HG02678 (cell line): Measurements from ENCODE around the gene GATC.

Experiments used
- ATAC-seq: cut with Tn5 transposase; IDR thresholded peaks from one replicate; pipeline ENCODE4 v1.9.1; 2021; ENCODE audit warnings: mild to moderate bottlenecking, moderate library complexity; ENCODE audit not compliant: unreplicated experiment

GATC gene, protein sequence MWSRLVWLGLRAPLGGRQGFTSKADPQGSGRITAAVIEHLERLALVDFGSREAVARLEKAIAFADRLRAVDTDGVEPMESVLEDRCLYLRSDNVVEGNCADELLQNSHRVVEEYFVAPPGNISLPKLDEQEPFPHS

DNA sequence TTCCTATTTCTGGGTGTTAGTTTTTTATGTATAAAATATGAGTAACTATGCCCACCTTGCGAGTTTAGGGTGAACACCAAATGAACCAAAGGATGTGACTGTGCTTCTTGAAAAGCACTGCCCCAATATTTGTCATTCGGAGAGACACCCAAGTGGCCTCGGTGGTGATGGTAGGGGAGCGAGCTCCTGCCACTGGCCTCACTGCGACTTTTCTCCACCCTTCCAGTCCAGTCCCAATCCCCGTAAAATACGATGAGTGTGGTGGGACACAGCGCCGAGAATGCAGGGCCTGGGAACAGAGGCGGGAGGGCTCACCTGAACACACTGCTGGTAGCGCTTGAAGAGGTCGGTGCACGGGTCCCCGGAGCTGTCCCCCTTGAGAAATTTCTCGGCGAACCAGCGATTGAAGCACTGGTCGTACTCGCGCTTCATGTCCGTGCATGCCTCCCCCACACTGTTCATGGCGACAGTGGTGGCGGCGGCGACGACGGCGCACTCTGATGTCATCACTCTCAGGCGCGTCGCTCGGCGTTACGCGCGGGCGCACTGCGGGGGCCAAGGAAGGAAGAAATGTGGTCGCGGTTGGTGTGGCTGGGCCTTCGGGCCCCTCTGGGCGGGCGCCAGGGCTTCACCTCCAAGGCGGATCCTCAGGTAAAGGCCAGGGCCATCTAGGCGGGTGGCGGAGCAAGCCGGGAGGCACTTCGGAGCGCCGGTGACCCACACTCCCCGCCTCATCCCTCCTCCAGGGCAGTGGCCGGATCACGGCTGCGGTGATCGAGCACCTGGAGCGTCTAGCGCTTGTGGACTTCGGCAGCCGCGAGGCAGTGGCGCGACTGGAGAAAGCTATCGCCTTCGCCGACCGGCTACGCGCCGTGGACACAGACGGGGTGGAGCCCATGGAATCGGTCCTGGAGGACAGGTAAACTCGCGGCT, at the start of gene GATC, which contains the start of gene TRIAP1:
Gene GATC (plus strand): TSS at position 534 of the 933 bp plus-strand sequence. CDS start 37 bp downstream, at position 571.
Gene TRIAP1 (minus strand): TSS at position 474 of the 933 bp plus-strand sequence. CDS start 12 bp downstream, at position 462.
- peak; percentile 93 for ATAC-seq

DNA sequence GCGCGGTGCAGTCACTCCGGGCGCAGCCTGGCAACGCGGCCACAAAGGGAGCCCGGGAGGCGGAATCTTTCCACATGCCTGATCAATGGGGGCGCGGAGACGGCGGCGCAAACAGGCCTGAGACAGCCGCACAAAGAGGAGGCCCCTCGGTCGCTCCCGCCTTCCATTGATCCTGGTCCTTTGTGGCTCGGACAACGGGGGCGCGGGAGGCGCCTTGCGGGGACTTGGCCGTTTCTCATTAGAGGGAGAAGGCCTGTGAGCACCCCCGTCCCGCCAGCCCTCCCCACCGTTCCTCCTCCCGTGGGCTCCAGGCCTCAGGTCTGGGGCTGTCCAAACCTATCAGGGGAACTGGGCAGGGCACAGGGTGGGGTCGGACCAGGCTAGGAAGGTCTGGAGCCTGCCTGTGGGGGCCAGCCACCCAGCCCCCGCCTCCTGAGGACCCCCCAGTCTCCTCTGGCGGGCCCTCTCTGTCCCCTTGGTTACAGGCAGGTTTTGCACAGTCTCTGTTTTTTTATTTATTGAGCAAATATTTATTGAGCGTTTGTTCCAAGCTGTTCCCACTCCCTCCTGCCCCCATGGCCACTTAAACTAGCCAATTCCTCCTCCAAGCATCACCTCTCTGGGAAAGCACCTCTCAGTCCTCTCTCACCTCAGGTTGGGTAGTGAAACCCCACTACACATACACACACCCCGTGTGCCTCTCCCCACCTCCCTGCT, 48.3 kb upstream of the GATC start:
- no peak for ATAC-seq

DNA sequence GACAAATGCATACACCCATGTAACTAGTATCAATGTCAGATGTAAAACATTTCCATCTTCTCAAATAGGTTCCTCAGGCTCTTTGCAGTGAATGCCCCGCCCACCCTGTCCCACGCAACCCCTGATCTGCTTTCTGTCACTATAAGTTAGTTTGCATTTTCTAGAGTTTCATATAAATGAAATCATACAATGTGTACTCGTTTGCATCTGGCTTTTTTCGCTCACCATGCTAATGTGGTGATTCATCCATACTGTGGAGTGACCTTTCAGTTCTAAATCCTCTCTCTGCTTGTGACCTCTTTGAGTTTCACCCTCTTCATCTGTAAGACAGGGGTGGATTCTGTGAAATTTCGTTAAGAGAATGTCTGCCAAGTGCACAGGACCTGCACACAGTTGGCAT, 46.7 kb upstream of the GATC start:
- ATAC-seq: no peak

DNA sequence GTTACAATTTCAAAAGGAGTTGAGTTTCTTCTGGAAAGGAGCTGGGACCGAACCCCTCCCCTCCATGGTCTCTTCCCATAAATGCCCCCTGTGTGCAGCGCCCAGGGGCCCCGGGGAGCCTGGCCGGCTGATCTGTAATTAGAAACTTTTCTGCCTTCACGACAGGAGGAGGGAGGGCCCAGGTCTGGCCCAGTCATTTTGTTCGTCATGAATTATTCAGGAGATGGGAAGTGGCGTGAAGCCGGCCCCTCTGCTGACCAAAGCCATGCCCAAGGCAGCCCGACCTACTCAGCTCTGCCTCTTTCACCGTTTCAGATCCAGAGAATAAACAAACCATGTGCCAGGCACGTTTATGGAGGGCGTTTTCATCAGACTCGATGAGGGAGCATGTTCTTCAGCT, 44.0 kb upstream of the GATC start:
- ATAC-seq: no peak

DNA sequence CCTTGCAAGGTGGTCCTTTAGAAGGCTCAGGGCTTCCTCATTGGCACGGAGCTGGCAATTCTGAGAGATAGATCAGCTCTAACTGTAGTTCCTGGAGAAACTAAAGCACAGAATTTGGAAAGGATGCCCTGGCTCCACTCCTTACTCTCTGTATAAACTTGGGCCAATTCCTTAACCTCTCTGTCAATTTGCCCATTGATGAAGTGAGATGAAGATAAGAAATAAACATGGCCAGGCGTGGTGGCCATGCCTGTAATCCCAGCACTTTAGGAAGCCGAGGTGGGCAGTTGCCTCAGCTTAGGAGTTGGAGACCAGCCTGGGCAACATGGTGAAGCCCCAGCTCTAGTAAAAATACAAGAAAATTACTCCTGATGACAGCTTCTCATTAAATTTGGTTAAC, 42.4 kb upstream of the GATC start:
- ATAC-seq: no peak

DNA sequence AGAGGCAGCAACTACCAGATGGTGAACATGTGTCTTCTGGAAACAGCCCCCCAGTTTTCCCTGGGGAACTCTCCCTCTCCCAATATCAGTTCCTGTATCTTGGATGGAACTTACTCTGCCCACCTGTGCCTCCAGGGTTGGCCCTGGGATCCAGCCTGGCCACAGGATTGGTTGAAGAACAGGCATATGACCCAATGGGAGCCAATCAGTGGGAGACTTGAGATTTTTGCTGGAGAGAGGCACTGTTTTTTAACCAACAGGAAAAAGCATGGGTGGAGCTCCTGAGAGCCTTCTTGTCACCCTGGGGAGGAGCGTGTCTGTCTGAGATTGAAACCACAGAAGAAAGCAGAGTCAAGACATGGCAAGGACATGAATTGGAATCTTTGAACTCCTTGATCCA, 42.0 kb upstream of the GATC start:
- ATAC-seq: no peak

DNA sequence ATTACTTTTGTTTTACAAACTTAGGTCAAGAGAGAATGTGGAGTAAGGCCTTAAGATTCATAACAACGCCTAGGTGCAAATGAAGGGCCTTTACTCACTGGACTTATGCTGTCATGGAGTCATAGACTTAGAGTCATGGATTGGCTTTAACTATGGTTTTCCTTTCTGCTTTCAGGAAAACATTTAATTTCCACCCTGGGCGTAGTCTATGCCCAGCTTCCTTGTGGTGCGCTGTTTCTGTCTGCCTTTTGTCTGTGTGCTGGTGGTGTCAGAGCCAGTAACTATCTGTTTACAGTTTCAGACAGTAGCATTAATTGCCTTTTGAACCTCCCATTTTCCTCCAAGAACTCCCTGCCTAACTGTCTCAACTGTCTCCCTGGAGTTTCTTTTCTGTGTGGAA, 40.2 kb upstream of the GATC start:
- ATAC-seq: no peak

DNA sequence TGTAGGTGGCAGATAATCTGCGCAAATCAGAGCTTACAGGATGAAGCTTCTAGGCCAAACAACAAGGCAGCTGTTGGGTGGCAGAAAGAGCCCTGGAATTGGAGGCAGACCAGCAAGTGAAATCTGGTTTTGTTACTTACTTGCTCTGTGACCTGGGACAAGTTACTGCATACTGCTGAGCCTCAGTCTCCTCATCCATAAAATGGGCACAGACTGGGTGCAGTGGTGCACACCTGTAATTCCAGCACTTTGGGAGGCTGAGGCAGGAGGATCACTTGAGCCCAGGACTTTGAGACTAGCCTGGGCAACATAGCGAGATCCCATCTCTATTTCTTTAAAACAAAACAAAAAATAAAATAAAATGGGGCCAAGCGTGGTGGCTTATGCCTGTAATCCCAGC, 39.7 kb upstream of the GATC start:
- no peak for ATAC-seq

DNA sequence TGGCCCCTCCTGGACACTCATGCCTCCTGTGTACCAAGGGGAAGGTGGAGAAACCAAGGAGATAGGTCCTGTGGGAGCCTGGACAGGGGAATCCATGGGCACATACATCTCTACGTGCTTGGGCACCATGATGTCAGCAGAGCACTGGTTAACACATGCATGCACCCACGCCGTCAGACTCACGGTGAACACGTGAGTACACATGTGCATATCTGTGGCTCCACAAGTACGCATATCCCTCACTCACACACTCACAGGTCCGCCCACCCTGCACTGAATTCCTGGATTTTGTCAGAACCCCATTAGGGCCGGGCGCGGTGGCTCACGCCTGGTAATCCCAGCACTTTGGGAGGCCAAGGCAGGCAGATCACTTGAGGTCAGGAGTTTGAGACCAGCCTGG, 37.5 kb upstream of the GATC start:
- no peak for ATAC-seq

DNA sequence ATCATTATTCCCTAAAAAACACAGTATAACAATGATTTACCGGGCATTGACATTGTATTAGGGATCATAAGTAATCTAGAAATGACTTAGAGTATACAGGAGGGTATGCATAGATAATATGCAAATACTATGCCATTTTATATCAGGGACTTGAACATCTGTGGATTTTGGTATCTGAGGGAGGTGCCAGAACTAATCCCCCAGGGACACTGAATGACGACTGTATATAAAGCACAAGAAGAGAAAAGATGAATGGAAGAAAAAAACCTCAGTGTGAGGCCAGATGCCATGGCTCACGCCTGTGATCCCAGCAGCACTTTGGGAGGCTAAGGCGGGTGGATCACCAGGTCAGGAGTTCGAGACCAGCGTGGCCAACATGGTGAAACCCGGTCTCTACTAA, 33.8 kb upstream of the GATC start:
- ATAC-seq: no peak

DNA sequence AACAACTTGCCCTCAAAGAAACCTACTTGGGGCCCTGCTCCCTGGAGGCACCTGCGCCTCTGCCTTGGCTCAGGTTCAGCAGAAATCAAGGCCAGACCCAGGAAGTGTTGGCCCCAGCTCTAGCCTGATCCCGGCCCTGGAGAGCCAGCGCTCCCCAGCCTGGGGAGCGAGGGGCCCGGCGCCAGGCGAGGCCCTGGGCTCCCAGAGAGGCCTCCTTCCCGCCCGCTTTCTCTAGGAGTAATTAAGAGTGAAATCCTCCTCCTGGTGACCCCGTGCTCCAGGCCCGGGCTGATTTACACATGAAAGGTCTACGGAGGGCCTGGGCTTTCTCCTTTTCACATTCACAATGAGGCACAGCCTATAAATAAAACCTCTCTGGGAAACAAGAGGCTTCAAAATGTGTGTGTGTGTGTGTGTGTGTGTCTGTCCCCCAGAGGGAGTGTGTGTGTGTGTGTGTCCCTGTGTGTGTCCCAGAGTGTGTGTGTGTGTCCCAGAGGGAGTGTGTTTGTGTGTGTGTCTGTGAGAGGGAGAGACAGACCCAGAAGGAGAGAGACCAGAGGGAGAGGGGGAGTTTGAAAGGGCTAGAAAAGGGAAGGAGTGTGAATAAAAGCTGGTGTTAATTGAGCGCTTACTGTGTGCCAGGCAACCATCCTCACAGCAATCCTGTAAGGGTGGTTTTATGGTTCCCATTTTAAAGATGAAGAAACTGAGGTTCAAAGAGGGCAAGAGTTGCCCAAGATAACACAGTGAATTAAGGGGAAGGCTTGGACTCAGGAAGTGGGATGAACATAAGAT, 32.1 kb upstream of the GATC start:
- no peak for ATAC-seq

DNA sequence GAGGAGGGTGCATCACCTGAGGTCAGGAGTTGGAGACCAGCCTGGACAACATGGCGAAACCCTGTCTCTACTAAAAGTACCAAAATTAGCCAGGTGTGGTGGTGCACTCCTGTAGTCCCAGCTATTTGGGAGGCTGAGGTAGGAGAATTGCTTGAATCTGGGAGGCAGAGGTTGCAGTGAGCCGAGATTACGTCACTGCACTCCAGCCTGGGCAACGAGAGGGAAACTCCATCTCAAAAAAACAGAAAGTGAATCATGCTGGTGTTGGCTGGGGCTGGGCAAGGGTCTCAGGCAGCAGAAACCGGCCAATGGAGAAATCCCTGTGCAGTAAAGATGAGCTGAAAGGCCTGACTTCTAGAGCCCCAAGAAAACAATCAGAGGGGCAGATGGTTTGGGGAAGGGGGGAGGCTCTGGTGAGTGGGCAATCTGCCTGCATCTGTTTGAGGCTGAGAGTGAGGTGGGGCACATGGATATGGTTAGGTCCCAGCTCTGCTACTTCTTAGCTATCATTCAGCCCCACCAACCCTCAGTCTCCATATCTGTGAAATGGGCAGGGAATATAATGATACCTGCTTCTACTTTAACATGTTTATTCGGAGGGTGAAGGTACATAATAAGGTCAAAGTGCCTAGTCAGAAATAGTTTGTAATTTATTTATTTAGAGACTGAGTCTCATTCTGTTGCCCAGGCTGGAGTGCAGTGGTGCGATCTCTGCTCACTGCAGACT, 29.6 kb upstream of the GATC start:
- ATAC-seq: no peak

DNA sequence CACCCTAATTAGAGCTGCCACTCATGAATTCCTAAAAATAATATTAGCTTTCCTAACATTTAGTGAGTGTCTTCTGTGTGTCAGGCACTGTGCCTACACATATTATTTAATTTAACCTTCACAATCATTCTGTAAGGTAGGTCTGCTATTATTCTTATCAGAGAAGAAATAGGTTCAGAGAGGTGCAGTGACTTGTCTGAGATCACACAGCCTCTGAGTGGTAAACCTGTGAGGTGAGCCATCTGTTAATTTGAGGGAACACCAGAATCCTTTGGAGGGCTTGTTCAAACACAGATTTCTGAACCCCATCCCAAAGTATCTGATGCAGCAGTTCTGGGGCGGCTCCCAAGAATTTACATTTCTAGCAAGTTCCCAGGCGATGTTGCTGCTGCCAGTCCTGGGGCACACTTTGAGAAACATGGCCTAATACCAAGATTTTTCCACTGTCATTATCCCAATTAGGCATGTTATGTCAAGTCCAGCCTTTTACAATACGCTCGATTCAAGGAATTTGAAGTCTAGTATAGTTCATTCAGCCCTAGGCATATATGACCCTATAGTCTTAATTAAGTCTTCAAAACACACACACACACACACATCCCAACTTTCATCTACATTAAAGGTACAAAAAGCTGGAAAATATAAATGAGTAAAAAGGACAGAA, 28.2 kb upstream of the GATC start:
- no peak for ATAC-seq

DNA sequence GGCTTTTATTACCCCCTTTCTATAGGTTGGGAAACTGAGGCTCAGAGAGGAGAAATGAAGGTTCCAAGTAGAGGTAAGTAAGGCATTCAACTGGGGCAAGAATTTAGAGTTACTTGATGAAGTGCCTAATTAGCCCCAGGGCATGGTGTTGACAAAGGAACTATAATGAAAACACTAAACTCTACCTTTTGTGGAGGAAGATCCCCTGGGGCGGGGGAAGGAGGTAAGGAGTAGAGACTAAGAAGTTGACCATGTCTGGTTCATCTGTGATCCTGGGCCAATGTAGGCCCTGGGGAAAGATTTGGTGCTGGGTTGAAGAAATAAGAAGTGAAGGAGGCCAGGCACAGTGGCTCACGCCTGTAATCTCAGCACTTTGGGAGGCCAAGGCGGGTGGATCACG, 24.5 kb upstream of the GATC start:
- ATAC-seq: no peak

DNA sequence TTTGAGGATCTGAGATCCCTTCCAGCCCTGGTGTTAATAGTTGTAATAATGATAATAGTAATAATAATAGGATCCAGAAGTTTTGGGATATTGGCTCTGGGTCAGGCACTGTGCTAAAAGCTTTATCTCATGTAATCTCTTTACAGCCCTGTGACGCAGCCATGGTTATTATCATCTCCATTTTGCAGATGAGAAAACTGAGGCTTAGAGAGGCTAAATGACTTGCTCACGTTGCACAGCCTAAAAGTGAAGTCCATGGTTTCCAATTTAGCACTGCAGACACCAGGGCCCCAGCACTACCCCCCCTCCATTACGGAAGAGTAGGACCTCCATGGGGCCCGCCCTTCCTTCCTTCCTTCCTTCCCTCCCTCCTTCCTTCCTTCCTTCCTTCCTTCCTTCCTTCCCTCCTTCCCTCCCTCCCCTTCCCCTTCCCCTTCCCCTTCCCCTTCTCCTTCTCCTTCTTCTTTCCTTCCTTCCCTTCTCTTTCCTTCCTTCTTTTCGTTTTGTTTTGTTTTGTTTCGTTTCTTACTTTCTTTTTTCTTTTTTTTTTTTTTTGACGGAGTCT, 23.3 kb upstream of the GATC start:
- no peak for ATAC-seq

DNA sequence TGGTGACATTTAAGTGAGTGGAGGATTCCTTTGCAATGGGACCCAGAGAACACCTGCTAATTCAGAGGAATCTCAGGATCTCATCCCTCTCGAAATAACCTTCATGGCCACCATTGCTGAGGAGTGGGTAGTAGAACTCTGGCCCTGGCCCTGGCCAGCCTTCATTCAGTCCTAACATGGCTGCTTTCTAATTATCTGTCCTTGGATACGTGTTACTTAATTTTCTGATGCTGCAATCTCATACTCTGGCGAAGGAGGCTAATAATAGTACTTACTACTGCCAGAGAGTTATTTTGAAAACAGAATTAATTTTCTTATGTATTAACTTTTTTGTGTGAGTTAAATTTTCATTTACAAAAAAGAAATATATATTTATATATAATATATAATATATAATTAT, 20.4 kb upstream of the GATC start:
- no peak for ATAC-seq

DNA sequence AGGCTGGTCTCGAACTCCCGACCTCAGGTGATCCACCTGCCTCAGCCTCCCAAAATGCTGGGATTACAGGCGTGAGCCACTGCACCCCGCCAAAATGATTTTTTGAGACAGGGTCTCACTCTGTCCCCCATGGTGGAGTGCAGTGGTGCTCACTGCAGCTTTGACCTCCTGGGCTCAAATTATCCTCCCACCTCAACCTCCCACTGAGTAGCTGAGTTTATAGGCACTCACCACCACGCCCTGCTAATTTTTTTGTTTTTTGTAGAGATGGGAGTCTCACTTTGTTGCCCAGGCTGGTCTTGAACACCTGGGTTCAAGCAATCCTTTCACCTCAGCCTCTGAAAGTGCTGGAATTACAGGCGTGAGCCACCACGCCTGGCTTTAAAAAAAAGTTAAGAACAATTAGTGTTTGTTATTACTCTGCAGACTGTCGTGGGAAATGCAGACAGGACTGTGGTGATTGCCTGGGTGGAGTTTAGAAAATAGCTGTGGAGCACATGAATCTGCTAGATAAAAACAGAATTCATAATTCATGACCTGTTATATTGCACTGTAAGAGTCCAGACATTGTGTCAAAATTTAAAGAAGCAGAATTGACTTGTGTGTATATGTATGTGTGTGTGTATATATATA, 17.5 kb upstream of the GATC start:
- ATAC-seq: no peak

DNA sequence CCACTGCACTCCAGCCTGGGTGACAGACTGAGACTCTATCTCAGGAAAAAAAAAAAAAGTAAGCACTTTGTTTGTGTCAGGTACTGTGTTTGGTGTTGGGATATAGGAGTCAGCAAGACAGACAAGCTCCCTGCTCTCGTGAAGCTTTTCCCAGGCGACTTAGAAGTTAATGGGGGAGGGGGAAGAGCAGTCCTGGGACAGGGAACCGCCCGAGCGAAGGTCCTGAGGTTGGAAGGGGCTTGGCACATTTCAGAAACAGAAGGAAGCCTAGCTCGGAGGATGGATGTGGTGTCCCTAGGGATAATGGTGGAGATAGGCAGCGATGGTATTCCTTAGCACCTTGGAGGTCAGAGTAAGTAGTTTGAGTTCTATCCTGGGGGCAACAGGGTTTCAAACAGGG, 16.9 kb upstream of the GATC start:
- no peak for ATAC-seq
